ENCODE results near the gene CFAP54. TPM values are rescaled to one million over a fixed set of nuclear protein-coding genes. Genes with fewer than 3 reads are reported as not detected.
"Not testable (repeated sequence)": the region's sequence is repeated elsewhere in the genome, so short reads cannot be mapped to it uniquely, and the experiment has no call there.

CFAP54 gene
- polyA plus RNA-seq, 4 donors, result 0.10 to 0.31 TPM; not detected in 2

- Histone ChIP-seq H3K9me3 (ENCODE audit: control insufficient read depth in 2 of 2, insufficient read depth in 1 of 2, low read depth in 1 of 2, low read length in 1 of 2) (peaks cover 0 to 5% of the 10 kb centered on the region in 2 donors), H3K27ac (ENCODE audit: low read depth in 1 of 3, low read length in 2 of 3) (no peak overlapping the region), H3K4me1 (ENCODE audit: control insufficient read depth in 3 of 3, insufficient read depth in 2 of 3, low read depth in 1 of 3, low read length in 2 of 3) (no peaks in the 10 kb centered on the region), H3K36me3 (ENCODE audit: control insufficient read depth in 3 of 3, insufficient read depth in 2 of 3, low read depth in 1 of 3, low read length in 3 of 3) (no peaks in the 10 kb centered on the region), H3K27me3 (ENCODE audit: control insufficient read depth in 3 of 3, insufficient read depth in 3 of 3, low read length in 3 of 3) (no peaks in the 10 kb centered on the region), H3K4me3 (ENCODE audit: low read depth in 1 of 3, low read length in 3 of 3) (no peak overlapping the region)
- DNase-seq (no peak), FAIRE-seq (no peak)
- WGBS, 3 donors, result 48 to 75% (median 57%) methylated on average over 6 of the region's 6 CpGs
Measured at GRCh38 chr12:96701856-96702255, 212.5 kb downstream of the CFAP54 start.

GRCh38 chr12:96710127-96710745 lies 220.9 kb downstream of the CFAP54 start:
- FAIRE-seq (no peak), DNase-seq (peak in 1 of 2 donors; percentile 5)
- Histone ChIP-seq H3K27me3 (ENCODE audit: control insufficient read depth in 3 of 3, insufficient read depth in 3 of 3, low read length in 3 of 3) (no peaks in the 10 kb centered on the region), H3K4me3 (ENCODE audit: low read depth in 1 of 3, low read length in 3 of 3) (no peak overlapping the region), H3K27ac (ENCODE audit: low read depth in 1 of 3, low read length in 2 of 3) (no peak overlapping the region), H3K36me3 (ENCODE audit: control insufficient read depth in 3 of 3, insufficient read depth in 2 of 3, low read depth in 1 of 3, low read length in 3 of 3) (no peaks in the 10 kb centered on the region), H3K9me3 (ENCODE audit: control insufficient read depth in 2 of 2, insufficient read depth in 1 of 2, low read depth in 1 of 2, low read length in 1 of 2) (no peaks in the 10 kb centered on the region), H3K4me1 (ENCODE audit: control insufficient read depth in 3 of 3, insufficient read depth in 2 of 3, low read depth in 1 of 3, low read length in 2 of 3) (no peaks in the 10 kb centered on the region)
- 20 to 73% (median 43%) methylated on average over 2 of the region's 2 CpGs for WGBS, 3 donors

- FAIRE-seq, result no peak
- Histone ChIP-seq H3K36me3 (ENCODE audit: control insufficient read depth in 3 of 3, insufficient read depth in 2 of 3, low read depth in 1 of 3, low read length in 3 of 3) (no peaks in the 10 kb centered on the region), H3K27me3 (ENCODE audit: control insufficient read depth in 3 of 3, insufficient read depth in 3 of 3, low read length in 3 of 3) (no peaks in the 10 kb centered on the region), H3K4me3 (ENCODE audit: low read depth in 1 of 3, low read length in 3 of 3) (no peak overlapping the region), H3K27ac (ENCODE audit: low read depth in 1 of 3, low read length in 2 of 3) (no peak overlapping the region), H3K4me1 (ENCODE audit: control insufficient read depth in 3 of 3, insufficient read depth in 2 of 3, low read depth in 1 of 3, low read length in 2 of 3) (no peaks in the 10 kb centered on the region), H3K9me3 (ENCODE audit: control insufficient read depth in 2 of 2, insufficient read depth in 1 of 2, low read depth in 1 of 2, low read length in 1 of 2) (no peaks in the 10 kb centered on the region)
- DNase-seq, result no peak
Measured at GRCh38 chr12:96711364-96711763, 222.0 kb downstream of the CFAP54 start.

- no peaks in the 10 kb centered on the region for H3K27me3 ChIP-seq (ENCODE audit: control insufficient read depth in 3 of 3, insufficient read depth in 3 of 3, low read length in 3 of 3)
- DNase-seq (no peak), FAIRE-seq (no peak)
- 52 to 77% (median 61%) methylated on average over 3 of the region's 3 CpGs for WGBS, 3 donors
- no peak overlapping the region for H3K27ac ChIP-seq (ENCODE audit: low read depth in 1 of 3, low read length in 2 of 3)
- H3K36me3 ChIP-seq (ENCODE audit: control insufficient read depth in 3 of 3, insufficient read depth in 2 of 3, low read depth in 1 of 3, low read length in 3 of 3), result no peaks in the 10 kb centered on the region
- no peaks in the 10 kb centered on the region for H3K9me3 ChIP-seq (ENCODE audit: control insufficient read depth in 2 of 2, insufficient read depth in 1 of 2, low read depth in 1 of 2, low read length in 1 of 2)
- no peaks in the 10 kb centered on the region for H3K4me1 ChIP-seq (ENCODE audit: control insufficient read depth in 3 of 3, insufficient read depth in 2 of 3, low read depth in 1 of 3, low read length in 2 of 3)
- no peak overlapping the region for H3K4me3 ChIP-seq (ENCODE audit: low read depth in 1 of 3, low read length in 3 of 3)
Measured at GRCh38 chr12:96714199-96714598, 224.8 kb downstream of the CFAP54 start.

GRCh38 chr12:96719660-96720362 lies 230.4 kb downstream of the CFAP54 start:
- Histone ChIP-seq H3K4me3 (ENCODE audit: low read depth in 1 of 3, low read length in 3 of 3) (peak overlapping the region in 2 of 3 donors; percentile 3 to 47), H3K36me3 (ENCODE audit: control insufficient read depth in 3 of 3, insufficient read depth in 2 of 3, low read depth in 1 of 3, low read length in 3 of 3) (no peaks in the 10 kb centered on the region), H3K9me3 (ENCODE audit: control insufficient read depth in 2 of 2, insufficient read depth in 1 of 2, low read depth in 1 of 2, low read length in 1 of 2) (no peaks in the 10 kb centered on the region), H3K27me3 (ENCODE audit: control insufficient read depth in 3 of 3, insufficient read depth in 3 of 3, low read length in 3 of 3) (no peaks in the 10 kb centered on the region), H3K4me1 (ENCODE audit: control insufficient read depth in 3 of 3, insufficient read depth in 2 of 3, low read depth in 1 of 3, low read length in 2 of 3) (peaks cover 0 to 2% (median 0%) of the 10 kb centered on the region in 3 donors), H3K27ac (ENCODE audit: low read depth in 1 of 3, low read length in 2 of 3) (peak overlapping the region in 2 of 3 donors; percentile 73 to 74)
- DNase-seq (peak; percentile 50 to 73), FAIRE-seq (no peak)
- 31 to 33% (median 33%) methylated on average over 5 of the region's 5 CpGs for WGBS, 3 donors

- Histone ChIP-seq H3K4me1 (ENCODE audit: control insufficient read depth in 3 of 3, insufficient read depth in 2 of 3, low read depth in 1 of 3, low read length in 2 of 3) (peaks cover 0 to 2% (median 0%) of the 10 kb centered on the region in 3 donors), H3K27me3 (ENCODE audit: control insufficient read depth in 3 of 3, insufficient read depth in 3 of 3, low read length in 3 of 3) (no peaks in the 10 kb centered on the region), H3K4me3 (ENCODE audit: low read depth in 1 of 3, low read length in 3 of 3) (peak overlapping the region in 2 of 3 donors; percentile 3 to 47), H3K27ac (ENCODE audit: low read depth in 1 of 3, low read length in 2 of 3) (peak overlapping the region in 2 of 3 donors; percentile 73 to 74), H3K9me3 (ENCODE audit: control insufficient read depth in 2 of 2, insufficient read depth in 1 of 2, low read depth in 1 of 2, low read length in 1 of 2) (no peaks in the 10 kb centered on the region), H3K36me3 (ENCODE audit: control insufficient read depth in 3 of 3, insufficient read depth in 2 of 3, low read depth in 1 of 3, low read length in 3 of 3) (no peaks in the 10 kb centered on the region)
- 54 to 60% (median 56%) methylated on average over 9 of the region's 9 CpGs for WGBS, 3 donors
- FAIRE-seq, result no peak
- DNase-seq, result no peak
Measured at GRCh38 chr12:96720363-96720705, 231.0 kb downstream of the CFAP54 start.

- FAIRE-seq; H3K4me1 ChIP-seq (ENCODE audit: control insufficient read depth in 3 of 3, insufficient read depth in 2 of 3, low read depth in 1 of 3, low read length in 2 of 3); DNase-seq; H3K27ac ChIP-seq (ENCODE audit: low read depth in 1 of 3, low read length in 2 of 3); H3K4me3 ChIP-seq (ENCODE audit: low read depth in 1 of 3, low read length in 3 of 3); H3K27me3 ChIP-seq (ENCODE audit: control insufficient read depth in 3 of 3, insufficient read depth in 3 of 3, low read length in 3 of 3); H3K36me3 ChIP-seq (ENCODE audit: control insufficient read depth in 3 of 3, insufficient read depth in 2 of 3, low read depth in 1 of 3, low read length in 3 of 3); H3K9me3 ChIP-seq (ENCODE audit: control insufficient read depth in 2 of 2, insufficient read depth in 1 of 2, low read depth in 1 of 2, low read length in 1 of 2): not testable (repeated sequence)
- 91 to 95% (median 93%) methylated on average over 21 to 22 of the region's 23 CpGs for WGBS, 3 donors
Measured at GRCh38 chr12:96729466-96729865, 240.1 kb downstream of the CFAP54 start.

- Histone ChIP-seq H3K36me3 (ENCODE audit: control insufficient read depth in 3 of 3, insufficient read depth in 2 of 3, low read depth in 1 of 3, low read length in 3 of 3) (no peaks in the 10 kb centered on the region), H3K27me3 (ENCODE audit: control insufficient read depth in 3 of 3, insufficient read depth in 3 of 3, low read length in 3 of 3) (no peaks in the 10 kb centered on the region), H3K4me1 (ENCODE audit: control insufficient read depth in 3 of 3, insufficient read depth in 2 of 3, low read depth in 1 of 3, low read length in 2 of 3) (no peaks in the 10 kb centered on the region), H3K27ac (ENCODE audit: low read depth in 1 of 3, low read length in 2 of 3) (no peak overlapping the region), H3K9me3 (ENCODE audit: control insufficient read depth in 2 of 2, insufficient read depth in 1 of 2, low read depth in 1 of 2, low read length in 1 of 2) (no peaks in the 10 kb centered on the region), H3K4me3 (ENCODE audit: low read depth in 1 of 3, low read length in 3 of 3) (no peak overlapping the region)
- WGBS, 3 donors, result 70 to 96% (median 76%) methylated on average over 2 of the region's 2 CpGs
- no peak for DNase-seq
- FAIRE-seq, result no peak
Measured at GRCh38 chr12:96729886-96730285, 240.5 kb downstream of the CFAP54 start.

Data from small intestine (tissue), 7 donors.